GM21367 (cell line): Measurements from ENCODE around the gene OR1D5.
"Not testable (repeated sequence)": the region's sequence is repeated elsewhere in the genome, so short reads cannot be mapped to it uniquely, and the experiment has no call there.

Experiments used
- ATAC-seq: cut with Tn5 transposase; IDR thresholded peaks from one replicate; pipeline ENCODE4 v1.9.1; 2021; ENCODE audit not compliant: unreplicated experiment

OR1D5 gene

DNA sequence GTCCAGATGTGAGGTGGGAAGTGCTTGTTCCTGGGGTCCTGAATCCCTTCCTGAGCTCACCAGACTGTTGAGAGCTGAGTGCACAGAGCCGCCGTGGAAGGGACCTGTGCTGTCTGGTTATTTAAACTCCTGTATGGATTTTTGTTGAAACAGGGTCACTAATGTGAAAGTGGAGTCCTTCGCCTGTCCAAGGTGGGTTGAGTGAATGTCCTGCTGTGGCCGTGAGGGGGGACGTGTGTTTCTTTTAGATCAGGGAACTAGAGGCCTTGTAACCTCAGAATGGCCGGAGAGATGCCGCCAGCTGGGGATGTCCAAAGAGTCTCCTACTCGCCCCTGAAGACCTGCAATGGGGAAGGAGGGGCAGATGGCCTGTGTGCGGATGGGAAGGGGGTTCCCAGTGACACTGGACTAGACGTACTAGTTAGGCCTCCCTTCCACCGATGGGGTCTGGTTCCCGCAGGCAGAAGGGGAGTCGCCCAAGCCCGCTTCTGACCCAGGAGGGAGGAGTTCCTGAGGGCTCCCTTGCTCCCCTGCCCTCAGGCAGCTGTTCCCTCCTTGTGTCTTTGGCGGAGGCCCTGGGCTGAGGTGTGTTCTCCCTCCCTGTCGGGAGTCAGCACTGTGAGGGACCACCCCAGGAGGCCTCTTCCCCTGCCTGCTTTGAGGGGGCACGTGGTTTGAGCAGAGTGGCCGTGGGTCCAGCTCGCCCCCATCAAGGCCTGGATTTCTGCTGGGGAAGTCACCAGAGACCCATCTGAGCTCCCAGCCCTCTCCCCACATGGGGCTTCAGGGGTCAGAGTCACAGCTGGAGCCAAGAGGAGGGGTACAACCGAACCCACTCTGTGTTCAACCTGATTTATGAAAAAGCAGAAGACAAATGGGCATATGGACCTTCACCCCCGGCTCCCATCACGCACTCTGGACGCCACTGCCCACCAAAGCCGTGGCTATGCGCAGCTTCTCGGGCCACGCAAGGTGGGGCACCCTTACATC is 30.9 kb downstream of the OR1D5 start:
- ATAC-seq, result no peak

- ATAC-seq, result not testable (repeated sequence)
Measured at GRCh38 chr17:3030852-3031470, 32.4 kb downstream of the OR1D5 start.

GRCh38 chr17:3030096-3030495 is 33.3 kb downstream of the OR1D5 start:
- ATAC-seq, result no peak

GRCh38 chr17:3029213-3029913 is 34.0 kb downstream of the OR1D5 start:
- ATAC-seq, result no peak

DNA sequence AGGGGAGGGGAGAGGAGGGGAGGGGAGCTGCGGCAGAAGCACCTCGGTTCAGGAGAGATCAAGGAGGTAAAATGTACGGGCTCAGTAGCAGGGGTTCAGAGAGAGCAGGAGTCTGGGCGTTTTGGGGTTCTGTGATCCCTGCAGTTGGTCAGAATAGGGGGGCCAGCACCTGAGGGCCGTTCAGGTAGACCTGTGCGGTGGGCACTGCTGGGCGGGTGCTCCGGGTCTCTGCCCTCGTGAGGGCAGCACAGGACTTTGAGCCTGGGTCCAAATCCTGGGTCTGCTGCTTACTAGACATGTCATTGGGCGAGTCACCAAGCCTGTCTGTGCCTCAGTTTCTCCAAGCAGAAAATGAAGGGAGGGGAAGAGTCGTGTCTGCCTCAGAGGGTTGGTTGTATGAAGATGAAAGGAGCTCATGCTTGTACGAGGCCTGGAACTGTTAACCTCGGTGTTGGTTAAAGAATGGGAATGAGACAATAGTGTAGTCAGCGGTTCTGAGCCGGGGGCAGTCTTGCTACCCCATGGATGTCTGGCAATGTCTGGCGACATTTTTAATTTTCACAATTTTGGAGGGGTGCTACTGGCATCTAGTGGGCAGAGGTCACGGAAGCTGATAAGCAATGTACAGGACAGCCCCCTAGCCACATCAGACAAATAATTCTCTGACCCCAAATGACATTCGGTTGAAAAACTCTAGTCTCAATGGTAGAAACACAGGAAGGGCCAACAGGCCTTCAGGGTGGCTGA is 35.4 kb downstream of the OR1D5 start:
- ATAC-seq, result no peak

DNA sequence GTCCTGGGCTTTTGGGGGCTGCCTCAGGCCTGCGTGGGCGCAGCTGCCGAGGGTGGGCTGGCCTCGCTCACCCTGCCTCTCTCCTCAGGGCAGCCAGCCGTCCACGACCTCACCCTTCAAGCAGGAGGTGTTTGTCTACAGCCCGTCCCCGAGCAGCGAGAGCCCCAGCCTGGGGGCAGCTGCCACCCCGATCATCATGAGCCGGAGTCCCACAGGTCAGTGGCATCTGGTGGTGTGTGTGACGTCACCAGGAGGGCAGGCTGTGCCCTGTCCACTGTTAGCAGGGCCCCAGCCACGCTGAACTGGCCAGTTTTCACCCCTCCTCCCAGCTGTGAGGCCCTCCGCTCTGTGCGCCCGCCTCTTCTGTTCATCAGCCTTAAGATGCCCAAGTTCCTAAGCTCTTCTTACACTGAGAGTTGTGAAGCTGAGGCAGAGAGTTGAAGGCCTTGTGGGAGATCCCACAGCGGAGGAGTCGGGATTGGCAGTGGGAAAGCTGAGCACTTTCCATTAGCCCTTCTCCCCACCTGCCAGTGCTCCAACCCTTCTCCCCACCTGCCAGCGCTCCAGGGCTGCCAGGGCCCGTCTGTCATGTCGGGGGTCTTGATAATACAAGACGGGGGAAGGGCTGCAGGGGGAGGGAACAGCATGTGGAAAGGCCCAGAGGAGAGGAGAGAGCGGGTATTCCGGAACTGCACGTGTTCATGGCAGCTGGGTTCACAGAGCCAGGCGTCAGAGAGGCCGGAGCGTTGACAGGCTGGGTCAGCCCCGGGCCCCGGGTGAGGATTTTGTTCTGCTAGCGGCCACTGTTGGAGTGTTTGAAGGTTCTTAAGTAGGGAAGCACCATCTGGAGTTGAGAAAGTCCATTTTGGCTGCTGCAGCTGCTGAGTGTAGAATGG is 36.3 kb downstream of the OR1D5 start:
- ATAC-seq, result no peak

- ATAC-seq, result no peak
Measured at GRCh38 chr17:3026125-3026855, 37.1 kb downstream of the OR1D5 start.

DNA sequence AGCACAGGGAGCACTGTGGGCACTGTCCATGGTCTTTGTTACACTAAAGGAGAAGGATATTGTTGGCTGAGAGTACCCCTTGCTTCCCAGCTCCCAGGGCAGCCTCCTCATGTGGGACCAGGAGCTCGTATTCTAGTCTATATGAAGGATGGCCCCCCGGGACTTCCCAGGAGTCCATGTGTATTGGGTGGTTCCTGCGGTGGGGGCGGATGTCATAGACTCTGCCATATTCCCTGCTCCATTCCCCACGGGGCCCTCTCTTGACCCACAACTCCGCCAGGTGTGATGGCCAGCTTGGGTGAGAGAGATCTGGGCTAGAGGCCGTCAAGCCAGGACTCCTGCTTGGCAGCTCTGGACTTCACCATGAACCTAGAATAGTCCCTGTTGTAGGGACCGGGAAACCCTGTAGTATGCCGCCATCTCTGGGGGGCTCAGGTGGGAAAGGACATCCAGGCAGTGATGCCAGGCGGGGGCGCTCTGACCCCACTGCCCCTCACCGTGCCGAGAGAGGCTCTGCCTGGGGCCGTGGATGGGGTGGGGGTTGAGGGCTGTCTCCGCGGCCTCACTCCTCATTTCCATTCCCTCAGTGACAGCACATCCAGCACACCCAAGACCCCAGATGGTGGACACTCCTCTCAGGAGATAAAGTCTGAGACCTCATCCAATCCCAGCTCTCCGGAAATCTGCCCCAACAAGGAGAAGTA is 37.8 kb downstream of the OR1D5 start:
- no peak for ATAC-seq

- no peak for ATAC-seq
Measured at GRCh38 chr17:3024346-3024745, 39.1 kb downstream of the OR1D5 start.

DNA sequence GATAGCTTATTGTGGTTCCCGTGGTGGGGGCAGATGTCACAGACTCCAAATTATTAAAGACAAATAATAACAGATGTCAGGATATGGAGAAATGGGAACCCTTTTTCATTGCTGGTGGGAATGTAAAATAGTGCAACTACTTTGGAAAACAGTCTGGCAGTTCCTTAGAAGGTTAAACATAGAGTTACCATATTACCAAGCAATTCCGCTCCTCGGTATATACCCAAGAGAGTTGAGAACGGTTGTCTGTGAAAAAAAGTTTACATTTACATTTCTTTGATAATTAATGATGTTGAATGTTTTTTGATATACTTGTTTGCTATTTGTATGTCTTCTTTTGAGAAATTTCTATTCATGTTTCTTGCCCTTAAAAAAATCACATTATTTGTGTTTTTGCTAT is 41.2 kb downstream of the OR1D5 start:
- no peak for ATAC-seq

DNA sequence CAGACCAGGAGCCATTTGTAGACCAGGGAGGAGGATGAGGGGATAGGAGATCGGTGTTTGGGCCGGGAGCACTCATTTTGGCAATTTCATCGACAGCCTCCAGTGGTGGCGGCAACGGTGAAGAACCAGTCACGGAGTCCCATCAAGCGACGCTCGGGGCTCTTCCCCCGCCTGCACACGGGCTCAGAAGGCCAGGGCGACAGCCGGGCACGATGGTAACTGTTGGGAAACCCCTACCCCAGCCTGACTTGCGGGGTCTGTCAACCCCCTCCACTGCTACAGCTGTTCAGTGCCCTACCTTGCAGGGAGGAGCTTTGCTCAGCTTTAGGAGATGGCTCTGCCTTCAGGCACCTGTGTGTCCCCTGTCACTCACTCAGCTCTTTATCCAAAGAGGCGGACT is 43.0 kb downstream of the OR1D5 start:
- ATAC-seq, result no peak

GRCh38 chr17:3019761-3020160 is 43.6 kb downstream of the OR1D5 start:
- ATAC-seq, result no peak

- ATAC-seq, result no peak
Measured at GRCh38 chr17:3017936-3018335, 45.5 kb downstream of the OR1D5 start.

GRCh38 chr17:3015890-3016289 is 47.5 kb downstream of the OR1D5 start:
- ATAC-seq, result no peak

DNA sequence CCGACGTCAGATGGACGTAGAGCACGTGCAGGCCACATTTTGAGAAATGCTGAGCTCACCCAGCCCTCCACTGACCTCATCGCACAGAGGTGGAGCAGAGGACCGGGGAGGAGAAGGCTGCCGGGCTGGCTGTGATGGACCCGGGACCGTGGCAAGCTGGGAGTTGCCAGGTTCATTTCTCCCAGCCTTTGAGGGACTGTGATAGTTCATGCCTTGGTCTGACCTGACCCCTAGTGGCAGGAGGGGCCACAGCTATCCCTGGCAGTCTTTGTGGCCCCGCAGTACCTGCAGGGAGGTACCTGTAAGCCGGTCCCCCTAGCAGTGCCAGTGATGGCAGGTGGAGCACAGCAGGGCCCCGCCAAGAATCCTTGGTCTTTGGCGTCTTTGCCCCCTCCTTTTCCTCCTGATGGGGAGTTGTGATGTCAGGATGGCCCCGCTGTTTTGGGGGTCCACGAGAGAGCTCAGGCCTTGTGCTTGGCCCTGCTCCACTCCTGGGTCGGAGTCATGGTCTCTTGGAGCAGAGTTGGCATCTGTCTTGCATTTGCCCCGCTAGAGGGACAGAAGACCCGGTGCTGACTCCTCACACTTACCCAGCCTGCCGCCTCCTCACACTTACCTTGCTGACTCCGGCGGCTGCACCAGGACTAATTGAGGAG is 50.4 kb downstream of the OR1D5 start:
- no peak for ATAC-seq
